ENCODE data around the gene NDUFAF5.
"Not testable (repeated sequence)": the region's sequence is repeated elsewhere in the genome, so short reads cannot be mapped to it uniquely, and the experiment has no call there.

DNA sequence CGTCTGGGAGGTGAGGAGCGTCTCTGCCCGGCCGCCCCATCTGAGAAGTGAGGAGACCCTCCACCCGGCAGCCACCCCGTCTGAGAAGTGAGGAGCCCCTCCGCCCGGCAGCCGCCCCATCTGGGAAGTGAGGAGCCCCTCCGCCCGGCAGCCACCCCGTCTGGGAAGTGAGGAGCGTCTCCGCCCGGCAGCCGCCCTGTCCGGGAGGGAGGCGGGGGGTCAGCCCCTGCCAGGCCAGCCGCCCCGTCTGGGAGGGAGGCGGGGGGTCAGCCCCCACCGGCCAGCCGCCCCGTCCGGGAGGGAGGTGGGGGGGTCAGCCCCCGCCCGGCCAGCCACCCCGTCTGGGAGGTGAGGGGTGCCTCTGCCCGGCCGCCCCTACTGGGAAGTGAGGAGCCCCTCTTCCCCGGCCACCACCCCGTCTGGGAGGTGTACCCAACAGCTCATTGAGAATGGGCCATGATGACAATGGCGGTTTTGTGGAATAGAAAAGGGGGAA lies 24.3 kb upstream of the NDUFAF5 start:
- not testable (repeated sequence) for TF ChIP-seq SUZ12 (IDR thresholded peaks at IDR 0.05; ENCODE audit: extremely low read depth, insufficient read depth, insufficient read length); ZNF274 (IDR thresholded peaks at IDR 0.05; ENCODE audit: low read depth, low read length)
